GM12878 (cell line): ENCODE data around the gene PAK3. TPM values are rescaled to one million over a fixed set of nuclear protein-coding genes. Genes with fewer than 3 reads are reported as not detected.

Source experiments
- ATAC-seq: fragments of 200-7000 bp; cut with Tn5 transposase; 3 replicates; pipeline ENCODE4 v1.9.1; 2020; ENCODE audit warnings: mild to moderate bottlenecking, moderate library complexity
- BruUV-seq: library from RNA; stranded (reverse); fragments of 400-500 nt; replicated peaks from 2 replicates; lab custom pipeline; 2021; lab: Mats Ljungman, UMichigan
- CTCF ChIA-PET: fragments of 300-600 bp; sonication (Branson Sonifier 250); formaldehyde crosslinking; extraction: SDS; loops from one replicate; lab custom pipeline; 2021; ENCODE audit warnings: inconsistent platforms; lab: Yijun Ruan, JAX
- POLR2A ChIA-PET: fragments of 350-600 bp; formaldehyde crosslinking; extraction: SDS; loops from one replicate; lab custom pipeline; 2021; ENCODE audit warnings: inconsistent platforms; lab: Charles Lee
- RAD21 ChIA-PET: fragments of 300-600 bp; sonication (Branson Sonifier 250); formaldehyde crosslinking; loops from one replicate; lab custom pipeline; 2023; ENCODE audit warnings: antibody characterized with exemption; ENCODE audit not compliant: unreplicated experiment; lab: Charles Lee
- SMC1A ChIA-PET: fragments of 300-600 bp; sonication (Branson Sonifier 250); formaldehyde crosslinking; loops from one replicate; lab custom pipeline; 2023; ENCODE audit not compliant: unreplicated experiment, uncharacterized antibody; lab: Charles Lee
- DNase-seq: peaks from one replicate; pipeline ENCODE4 v3.0.0-alpha.2; 2011; ENCODE audit warnings: low read depth, low spot score
- FAIRE-seq: peaks from 3 replicates; lab custom pipeline; 2011; peaks lifted over from hg19 to GRCh38; lab: Jason Lieb, UNC
- H2AFZ ChIP-seq: 2 replicates; pipeline ENCODE4 v1.6.0; 2011; ENCODE audit warnings: low read depth, low read length, control low read depth; ENCODE audit not compliant: control insufficient read depth
- H3K27ac ChIP-seq: 2 replicates; pipeline ENCODE4 v1.5.1; 2011; ENCODE audit warnings: control low read depth; ENCODE audit not compliant: control insufficient read depth, insufficient read depth
- H3K27me3 ChIP-seq, 2 experiments: replicated peaks in 1 of 2; 2 replicates each; pipeline versions ENCODE4 v1.6.0 to v1.6.1; 2011; ENCODE audit warnings: low read length in 1 of 2; ENCODE audit not compliant: control insufficient read depth in 2 of 2, insufficient read depth in 2 of 2
- H3K36me3 ChIP-seq, 2 experiments: 2 replicates each; pipeline ENCODE4 v1.5.1; 2011; ENCODE audit warnings: low read length in 1 of 2; ENCODE audit not compliant: control insufficient read depth in 2 of 2, insufficient read depth in 2 of 2
- H3K4me1 ChIP-seq: 2 replicates; pipeline ENCODE4 v1.6.1; 2011; ENCODE audit warnings: mild to moderate bottlenecking, low read length, moderate library complexity, mixed read lengths; ENCODE audit not compliant: control insufficient read depth, insufficient read depth
- H3K4me2 ChIP-seq: 2 replicates; pipeline ENCODE4 v1.6.0; 2011; ENCODE audit warnings: control low read depth; ENCODE audit not compliant: control insufficient read depth, insufficient read depth
- H3K4me3 ChIP-seq: fragments of 200-600 bp; sonication (generic); 2 replicates; pipeline ENCODE4 v1.5.1; 2016
- H3K79me2 ChIP-seq: 2 replicates; pipeline ENCODE4 v1.6.0; 2011; ENCODE audit warnings: low read length; ENCODE audit not compliant: control insufficient read depth, insufficient read depth
- H3K9ac ChIP-seq: 2 replicates; pipeline ENCODE4 v1.8.0; 2011; ENCODE audit warnings: low read length, control low read depth, mixed read lengths; ENCODE audit not compliant: control insufficient read depth, insufficient read depth
- H3K9me3 ChIP-seq: replicated peaks from 3 replicates; pipeline ENCODE4 v1.5.1; 2011; ENCODE audit warnings: mild to moderate bottlenecking, low read length; ENCODE audit not compliant: control insufficient read depth, insufficient read depth
- H4K20me1 ChIP-seq: 2 replicates; pipeline ENCODE4 v1.6.0; 2011; ENCODE audit not compliant: control insufficient read depth, insufficient read depth
- CBX3 ChIP-seq: fragments of 200-600 bp; sonication (generic); IDR thresholded peaks from 2 replicates; pipeline ENCODE4 v1.6.1; 2016; ENCODE audit warnings: low read depth, borderline replicate concordance
- CHD1 ChIP-seq: IDR thresholded peaks from 2 replicates; pipeline ENCODE4 v1.6.1; 2012; ENCODE audit warnings: low read depth, low read length, improper control_type of control experiment
- CHD4 ChIP-seq: fragments of 200-600 bp; sonication (generic); IDR thresholded peaks from 2 replicates; pipeline ENCODE4 v1.6.1; 2016; ENCODE audit warnings: mild to moderate bottlenecking
- EGR1 ChIP-seq, 2 experiments: IDR thresholded peaks; 1 replicate in 1 of 2; 2 replicates in 1 of 2; pipeline ENCODE4 v1.6.1; 2011 to 2012; ENCODE audit warnings: low read depth in 2 of 2, low read length in 2 of 2, borderline replicate concordance in 1 of 2, mild to moderate bottlenecking in 1 of 2, moderate library complexity in 1 of 2
- HDGF ChIP-seq: fragments of 450-650 bp; IDR thresholded peaks from 2 replicates; pipeline ENCODE4 v1.6.1; 2016; ENCODE audit warnings: antibody characterized with exemption
- HSF1 ChIP-seq: fragments of 150-350 bp; IDR thresholded peaks from 2 replicates; pipeline ENCODE4 v1.6.1; 2014; ENCODE audit warnings: mild to moderate bottlenecking, low read depth, low read length
- IRF5 ChIP-seq: fragments of 450-650 bp; IDR thresholded peaks from 2 replicates; pipeline ENCODE4 v1.6.1; 2017; ENCODE audit warnings: borderline replicate concordance
- KAT2A ChIP-seq: conservative IDR thresholded peaks from 2 replicates; pipeline ENCODE4 v1.6.1; 2011; ENCODE audit warnings: low read depth, low read length; ENCODE audit not compliant: control insufficient read depth
- MTA2 ChIP-seq: fragments of 450-650 bp; IDR thresholded peaks from 2 replicates; pipeline ENCODE4 v1.6.1; 2016; ENCODE audit warnings: low read depth, mild to moderate bottlenecking, moderate library complexity
- PKNOX1 ChIP-seq: fragments of 450-650 bp; IDR thresholded peaks from 2 replicates; pipeline ENCODE4 v1.6.1; 2016; ENCODE audit warnings: mild to moderate bottlenecking
- POLR2AphosphoS5 ChIP-seq: IDR thresholded peaks from 2 replicates; pipeline ENCODE4 v1.6.1; 2011; ENCODE audit warnings: mild to moderate bottlenecking, low read length, inconsistent platforms
- SP1 ChIP-seq: IDR thresholded peaks from one replicate; pipeline ENCODE4 v1.6.1; 2011; ENCODE audit warnings: low read depth, low read length
- TAF1 ChIP-seq: IDR thresholded peaks from 2 replicates; pipeline ENCODE4 v1.6.1; 2011; ENCODE audit warnings: mild to moderate bottlenecking, low read depth, low read length, borderline replicate concordance
- USF2 ChIP-seq: IDR thresholded peaks from 2 replicates; pipeline ENCODE4 v1.6.1; 2011; ENCODE audit warnings: low read depth, low read length, improper control_type of control experiment, borderline replicate concordance
- ZBTB11 ChIP-seq: fragments of 450-650 bp; formaldehyde crosslinking; IDR thresholded peaks from 2 replicates; pipeline ENCODE4 v1.5.0; 2022; ENCODE audit warnings: mild to moderate bottlenecking, missing genetic modification characterization
- ZNF622 ChIP-seq: fragments of 450-650 bp; IDR thresholded peaks from 2 replicates; pipeline ENCODE4 v1.6.1; 2017; ENCODE audit warnings: mild to moderate bottlenecking, inconsistent platforms
- WGBS: methylation state at CpG from one replicate; pipeline ENCODE4 v1.1.6; 2016; ENCODE audit warnings: low lambda C conversion rate; ENCODE audit not compliant: insufficient replicate concordance, insufficient coverage; ENCODE audit errors: missing lambda C conversion rate; 5-methylcytosine and 5-hydroxymethylcytosine counted together
- in situ Hi-C: fragments of 300-500 bp; cut with MboI; formaldehyde crosslinking; loops from 9 replicates; pipeline ENCODE4 v1.14.3; 2018; ENCODE audit warnings: mixed read lengths
- intact Hi-C: fragments of 100-400 bp; cut with micrococcal nuclease; formaldehyde crosslinking; loops from one replicate; pipeline ENCODE4 v1.14.2; 2022; ENCODE audit not compliant: unreplicated experiment
- polyA plus RNA-seq, 11 experiments: library from polyadenylated mRNA; depleted of rRNA in 4 of 11; unstranded in 6 of 11; stranded (reverse) in 5 of 11; fragments of >200 nt; fragmentation: Nextera tagmentation in 4 of 11; fragmentation: Illumina TruSeq in 1 of 11; extraction: Ambion mirVana in 4 of 11; extraction: Trizol in 1 of 11; gene quantifications; 1 replicate in 1 of 11; 2 replicates in 10 of 11; pipeline versions ENCODE4 v1.2.1 to v1.2.3, GENCODE V29; 2011 to 2016; ENCODE audit warnings: inconsistent platforms in 2 of 11, missing spikeins in 2 of 11, low read depth in 1 of 11
- total RNA-seq, 4 experiments: library from RNA; depleted of rRNA in 3 of 4; stranded (reverse); fragments of >200 nt in 3 of 4; fragmentation: Illumina TruSeq in 1 of 4; extraction: Trizol in 1 of 4; gene quantifications; 2 replicates each; pipeline versions ENCODE4 v1.2.1 to v1.2.3, GENCODE V29; 2013 to 2021

The PAK3 gene
- total and polyA plus RNA-seq, 10 of the 15 experiments (the other 5 are each of a cell fraction or from before 2014, with no cell fraction given), result 0.02 to 0.10 (median 0.04) TPM; not detected in 6

GRCh38 chrX:111116666-111117065, 20.7 kb downstream of the PAK3 start:
- ChIA-PET SMC1A (interaction anchor here (1.9 kb wide), 1 partner anchor 16 kb away, joined by 6 read pairs; no protein-coding TSS in a partner anchor), RAD21 (interaction anchor here (1.4 kb wide), 1 partner anchor 16 kb away, joined by 4 read pairs; no protein-coding TSS in a partner anchor), POLR2A (no interaction called here), CTCF (interaction anchor here (0.6 to 2.4 kb wide), 2 partner anchors 17 to 1779 kb away, joined by 4 to 20 read pairs; no protein-coding TSS in a partner anchor)
- Histone ChIP-seq H2AFZ (no peak overlapping the region), H3K27me3 (no peaks in the 10 kb centered on the region), H3K4me1 (no peaks in the 10 kb centered on the region), H3K27ac (no peak overlapping the region), H3K36me3 (no peaks in the 10 kb centered on the region), H3K9me3 (no peaks in the 10 kb centered on the region), H3K79me2 (no peaks in the 10 kb centered on the region), H3K4me3 (no peak overlapping the region), H3K9ac (no peak overlapping the region), H4K20me1 (no peaks in the 10 kb centered on the region), H3K4me2 (no peak overlapping the region)
- no peak for DNase-seq
- ATAC-seq, result no peak; the same call in 2 of the 3 replicates
- no TSS peak for BruUV-seq
- FAIRE-seq, result no peak
- in situ Hi-C loops (no loop called here), intact Hi-C loops (no loop called here)
- WGBS, result 31% methylated on average over 1 of the region's 1 CpG
- TF ChIP-seq POLR2AphosphoS5 (no peak), HSF1 (no peak), CHD1 (no peak), CBX3 (no peak), USF2 (no peak), HDGF (no peak), ZNF622 (no peak), ZBTB11 (CRISPR knock-in tag) (no peak), EGR1 (IDR thresholded peaks at IDR 0.05; ENCODE audit: borderline replicate concordance in 1 of 2, low read depth in 2 of 2, low read length in 2 of 2) (no peak), TAF1 (no peak), CHD4 (no peak), IRF5 (no peak), SP1 (no peak), PKNOX1 (no peak), KAT2A (no peak), MTA2 (no peak)
